Daoy (cell line): ENCODE results near the gene CD274. TPM values are rescaled to one million over a fixed set of nuclear protein-coding genes. Genes with fewer than 3 reads are reported as not detected.
"Not testable (repeated sequence)": the region's sequence is repeated elsewhere in the genome, so short reads cannot be mapped to it uniquely, and the experiment has no call there.

ENCODE experiments used
- DNase-seq: peaks from one replicate; pipeline ENCODE4 v3.0.0-alpha.2; 2015; ENCODE audit warnings: low read depth
- total RNA-seq: library from RNA; depleted of rRNA; stranded (reverse); fragments of >200 nt; shearing (Covaris generic); gene quantifications from 2 replicates; pipeline ENCODE4 v1.2.3, GENCODE V29; 2014; rRNA removed

CD274 gene
- total RNA-seq = 17.0 and 21.1 TPM in 2 replicates

DNA sequence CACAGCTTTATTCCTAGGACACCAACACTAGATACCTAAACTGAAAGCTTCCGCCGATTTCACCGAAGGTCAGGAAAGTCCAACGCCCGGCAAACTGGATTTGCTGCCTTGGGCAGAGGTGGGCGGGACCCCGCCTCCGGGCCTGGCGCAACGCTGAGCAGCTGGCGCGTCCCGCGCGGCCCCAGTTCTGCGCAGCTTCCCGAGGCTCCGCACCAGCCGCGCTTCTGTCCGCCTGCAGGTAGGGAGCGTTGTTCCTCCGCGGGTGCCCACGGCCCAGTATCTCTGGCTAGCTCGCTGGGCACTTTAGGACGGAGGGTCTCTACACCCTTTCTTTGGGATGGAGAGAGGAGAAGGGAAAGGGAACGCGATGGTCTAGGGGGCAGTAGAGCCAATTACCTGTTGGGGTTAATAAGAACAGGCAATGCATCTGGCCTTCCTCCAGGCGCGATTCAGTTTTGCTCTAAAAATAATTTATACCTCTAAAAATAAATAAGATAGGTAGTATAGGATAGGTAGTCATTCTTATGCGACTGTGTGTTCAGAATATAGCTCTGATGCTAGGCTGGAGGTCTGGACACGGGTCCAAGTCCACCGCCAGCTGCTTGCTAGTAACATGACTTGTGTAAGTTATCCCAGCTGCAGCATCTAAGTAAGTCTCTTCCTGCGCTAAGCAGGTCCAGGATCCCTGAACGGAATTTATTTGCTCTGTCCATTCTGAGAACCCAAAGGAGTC is at the start of gene CD274:
TSS of gene CD274 (plus strand) at position 184 of the 733 bp plus-strand sequence. CDS start 5,572 bp downstream, outside the sequence.
- DNase-seq = peak; percentile 98

DNA sequence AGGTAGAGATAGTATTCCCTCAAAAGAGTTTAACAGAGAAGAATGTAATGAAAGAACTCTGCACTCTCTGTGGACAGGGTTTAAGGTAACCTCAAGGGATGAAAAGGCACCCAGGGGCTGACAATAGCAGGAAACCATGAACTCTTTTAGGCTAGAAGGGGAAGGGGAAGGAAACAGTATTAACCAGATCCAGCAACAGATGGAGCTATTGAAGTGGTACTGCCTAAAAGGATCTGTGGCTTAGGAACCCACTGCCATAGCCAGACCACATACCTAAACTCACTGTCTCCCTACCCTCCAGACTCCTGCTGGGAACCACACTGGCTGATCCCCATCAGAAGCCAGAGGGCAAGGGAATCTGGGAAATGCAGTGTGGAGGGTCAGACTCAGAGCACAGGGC is 48.1 kb upstream of the CD274 start:
- DNase-seq = no peak

DNA sequence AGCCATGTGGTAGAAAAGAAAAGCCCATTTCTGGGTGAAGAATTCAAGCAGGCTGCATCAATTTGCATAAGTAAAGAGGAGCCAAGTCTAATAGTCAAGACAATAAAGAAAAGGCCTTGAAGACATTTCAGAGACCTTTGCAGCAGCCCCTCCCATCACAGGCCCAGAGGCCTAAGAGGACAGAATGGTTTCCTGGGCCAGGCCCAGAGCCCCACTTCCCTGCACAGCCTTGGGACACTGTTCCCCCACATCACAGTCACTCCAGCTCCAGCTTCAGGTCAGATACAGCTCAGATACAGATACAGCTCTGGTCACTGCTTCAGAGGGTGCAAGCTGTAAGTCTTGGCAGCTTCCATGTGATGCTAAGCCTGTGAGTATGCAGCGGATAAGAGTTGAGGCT is 41.7 kb upstream of the CD274 start:
- DNase-seq = no peak

DNA sequence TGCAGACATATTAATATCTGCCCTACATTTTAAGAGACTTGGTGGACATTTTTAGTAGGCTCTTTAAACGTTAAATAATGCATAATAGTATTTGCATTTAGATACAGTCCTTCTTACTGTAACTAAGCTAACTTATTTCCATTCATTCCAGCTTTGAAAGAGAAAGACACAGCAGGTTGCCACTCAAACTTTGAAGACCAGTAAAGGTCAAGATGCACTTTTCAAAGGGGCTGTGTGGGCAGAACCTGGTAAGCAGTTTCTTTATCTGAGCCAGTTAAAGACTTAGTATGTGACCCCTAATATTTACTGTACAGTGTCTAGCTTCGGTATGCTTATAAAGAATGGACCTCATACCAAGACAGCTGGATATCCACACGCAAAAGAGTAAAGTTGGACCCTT is 33.4 kb upstream of the CD274 start:
- DNase-seq = no peak

GRCh38 chr9:5418481-5418880 is 31.9 kb upstream of the CD274 start:
- no peak for DNase-seq

DNA sequence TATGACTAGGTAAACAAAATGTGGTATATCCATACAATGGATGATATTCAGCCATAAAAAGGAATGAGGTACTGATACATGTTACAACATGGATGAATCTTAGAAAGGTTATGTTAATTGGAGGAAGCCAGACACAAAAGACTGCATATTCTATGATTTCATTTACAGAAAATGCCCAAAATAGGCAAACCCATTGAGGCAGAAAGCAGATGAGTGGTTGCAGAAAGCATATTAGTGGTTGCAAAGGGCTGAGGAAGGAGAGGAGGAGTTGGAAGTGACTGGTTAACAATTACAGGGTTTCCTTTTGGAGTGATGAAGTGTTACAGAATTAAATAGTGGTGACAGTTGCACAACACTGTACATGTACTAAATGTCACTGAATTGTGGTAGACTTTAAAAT is 30.4 kb upstream of the CD274 start:
- DNase-seq = no peak

- DNase-seq = no peak
Observed at GRCh38 chr9:5421163-5421562, 29.2 kb upstream of the CD274 start.

- DNase-seq = no peak
Observed at GRCh38 chr9:5422276-5422675, 28.1 kb upstream of the CD274 start.

GRCh38 chr9:5425006-5425628 is 25.2 kb upstream of the CD274 start:
- no peak for DNase-seq

GRCh38 chr9:5427005-5427404 is 23.3 kb upstream of the CD274 start:
- DNase-seq = no peak

GRCh38 chr9:5428172-5428571 is 22.2 kb upstream of the CD274 start:
- no peak for DNase-seq

DNA sequence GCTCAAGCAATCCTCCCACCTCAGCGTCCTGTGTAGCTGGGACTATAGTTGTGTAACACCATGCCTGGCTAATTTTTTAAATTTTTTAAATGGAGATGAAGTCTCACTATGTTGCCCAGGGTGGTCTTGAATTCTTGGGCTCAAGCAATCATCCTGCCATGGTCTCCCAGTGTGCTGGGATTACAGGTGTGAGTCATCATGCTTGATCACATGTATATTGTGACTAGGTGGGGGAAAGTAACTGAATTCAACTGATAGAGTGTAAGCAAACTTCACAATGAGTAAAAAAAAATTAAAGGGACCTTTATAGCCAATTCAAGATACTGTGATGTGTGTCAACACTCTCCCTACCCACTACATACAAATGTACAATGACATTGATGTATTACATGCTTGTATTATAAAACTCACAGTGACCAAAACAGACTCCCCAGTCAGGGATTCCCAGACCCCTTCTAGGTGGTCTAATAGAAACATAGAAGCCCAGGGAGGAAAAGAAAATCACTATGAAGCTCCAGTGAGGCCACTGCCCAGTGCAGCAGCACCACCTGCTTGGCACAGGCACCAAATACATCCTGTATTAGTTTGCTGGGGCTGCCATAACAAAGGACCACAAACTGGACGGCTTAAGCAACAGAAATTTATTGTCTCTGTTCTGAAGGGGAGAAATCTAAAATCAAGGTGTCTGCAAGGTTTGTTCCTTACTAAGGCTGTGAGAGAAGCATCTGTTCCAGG is 21.4 kb upstream of the CD274 start:
- peak; percentile 42 for DNase-seq

DNA sequence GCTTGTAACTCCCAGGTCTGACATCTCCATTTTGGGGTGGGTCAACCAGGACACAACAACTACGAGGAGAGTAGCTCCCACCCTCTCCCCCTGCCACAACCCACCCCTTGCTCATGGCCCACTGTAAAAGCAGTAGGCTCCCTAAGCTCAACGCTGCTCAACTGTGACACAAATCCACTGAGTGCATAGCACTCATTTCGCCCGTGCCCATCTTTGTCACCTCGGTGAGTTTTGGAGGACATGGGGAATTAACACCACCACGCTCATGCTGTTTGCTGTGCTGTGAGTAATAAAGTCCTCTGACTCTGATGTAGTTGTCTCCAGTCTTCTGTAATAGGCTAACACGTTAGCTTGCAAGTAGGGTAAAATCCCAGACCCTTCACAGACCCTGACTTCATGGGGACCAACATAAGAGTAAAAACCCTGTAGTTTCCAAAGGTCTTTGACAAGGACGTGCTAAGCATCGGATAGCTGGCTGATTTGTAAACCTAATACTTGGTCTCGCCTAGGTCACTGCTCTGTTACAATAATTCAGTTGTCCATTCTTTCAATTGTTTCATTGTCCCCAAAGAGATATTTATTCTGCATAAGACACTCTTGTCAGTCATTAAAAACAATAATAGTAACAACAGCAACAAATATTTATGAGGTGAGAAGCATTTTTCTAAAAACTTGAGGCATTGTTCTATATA is 20.3 kb upstream of the CD274 start:
- no peak for DNase-seq

GRCh38 chr9:5430912-5431311 is 19.4 kb upstream of the CD274 start:
- DNase-seq = no peak

DNA sequence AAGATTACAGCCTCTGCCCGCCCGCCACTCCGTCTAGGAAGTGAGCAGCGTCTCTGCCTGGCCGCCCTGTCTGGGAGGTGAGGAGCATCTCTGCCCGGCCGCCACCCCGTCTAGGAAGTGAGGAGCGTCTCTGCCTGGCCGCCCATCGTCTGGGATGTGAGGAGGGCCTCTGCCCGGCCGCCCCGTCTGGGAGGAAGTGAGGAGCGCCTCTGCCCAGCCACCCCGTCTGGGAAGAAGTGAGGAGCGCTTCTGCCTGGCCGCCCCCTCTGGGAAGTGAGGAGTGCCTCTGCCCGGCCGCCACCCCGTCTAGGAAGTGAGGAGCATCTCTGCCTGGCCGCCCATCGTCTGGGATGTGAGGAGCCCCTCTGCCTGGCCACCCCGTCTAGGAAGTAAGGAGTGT is 17.5 kb upstream of the CD274 start:
- not testable (repeated sequence) for DNase-seq

DNA sequence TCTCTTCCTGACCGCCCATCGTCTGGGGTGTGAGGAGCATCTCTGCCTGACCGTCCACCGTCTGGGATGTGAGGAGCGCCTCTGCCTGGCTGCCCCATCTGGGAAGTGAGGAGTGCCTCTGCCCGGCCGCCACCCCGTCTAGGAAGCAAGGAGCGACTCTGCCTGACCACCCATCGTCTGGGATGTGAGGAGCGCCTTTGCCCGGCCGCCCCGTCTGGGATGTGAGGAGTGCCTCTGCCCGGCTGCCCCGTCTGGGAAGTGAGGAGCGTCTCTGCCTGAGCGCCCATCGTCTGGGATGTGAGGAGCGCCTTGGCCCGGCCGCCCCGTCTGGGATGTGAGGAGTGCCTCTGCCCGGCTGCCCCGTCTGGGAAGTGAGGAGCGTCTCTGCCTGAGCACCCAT is 17.0 kb upstream of the CD274 start:
- DNase-seq = not testable (repeated sequence)

DNA sequence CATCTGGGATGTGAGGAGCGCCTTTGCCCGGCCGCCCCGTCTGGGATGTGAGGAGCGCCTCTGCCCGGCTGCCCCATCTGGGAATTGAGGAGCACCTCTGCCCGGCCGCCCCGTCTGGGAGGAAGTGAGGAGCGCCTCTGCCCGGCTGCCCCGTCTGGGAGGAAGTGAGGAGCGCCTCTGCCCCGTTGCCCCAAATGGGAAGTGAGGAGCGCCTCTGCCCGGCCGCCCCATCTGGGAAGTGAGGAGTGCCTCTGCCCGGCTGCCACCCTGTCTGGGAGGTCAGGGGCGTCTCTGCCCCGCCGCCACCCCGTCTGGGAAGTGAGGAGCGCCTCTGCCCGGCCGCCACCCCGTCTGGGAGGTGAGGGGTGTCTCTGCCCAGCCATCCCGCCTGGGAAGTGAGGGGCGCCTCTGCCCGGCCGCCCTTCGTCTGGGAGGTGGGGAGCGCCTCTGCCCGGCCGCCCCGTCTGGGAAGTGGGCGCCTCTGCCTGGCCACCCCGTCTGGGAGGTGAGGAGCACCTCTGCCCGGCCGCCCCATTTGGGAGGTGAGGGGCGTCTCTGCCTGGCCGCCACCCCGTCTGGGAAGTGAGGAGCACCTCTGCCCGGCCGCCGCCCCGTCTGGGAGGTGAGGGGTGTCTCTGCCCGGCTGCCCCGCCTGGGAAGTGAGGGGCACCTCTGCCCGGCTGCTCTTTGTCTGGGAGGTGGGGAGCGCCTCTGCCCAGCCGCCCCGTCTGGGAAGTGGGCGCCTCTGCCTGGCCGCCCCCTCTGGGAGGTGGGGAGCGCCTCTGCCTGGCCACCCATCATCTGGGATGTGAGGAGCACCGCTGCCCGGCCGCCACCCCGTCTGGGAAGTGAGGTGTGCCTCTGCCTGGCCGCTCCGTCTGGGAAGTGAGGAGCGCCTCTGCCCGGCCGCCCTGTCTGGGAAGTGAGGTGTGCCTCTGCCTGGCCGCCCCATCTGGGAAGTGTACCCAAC is 16.2 kb upstream of the CD274 start:
- DNase-seq = not testable (repeated sequence)

GRCh38 chr9:5435912-5436311 is 14.4 kb upstream of the CD274 start:
- DNase-seq = peak; percentile 43

- no peak for DNase-seq
Observed at GRCh38 chr9:5436441-5436840, 13.9 kb upstream of the CD274 start.

- DNase-seq = peak; percentile 99
Observed at GRCh38 chr9:5437254-5438216, 12.8 kb upstream of the CD274 start, which contains the start of gene PLGRKT. Gene PLGRKT (minus strand): TSS chr9:5437925. CDS start chr9:5431977, 5,948 bp downstream.
